Subcutaneous abdominal adipose tissue (tissue), 5 donors: ENCODE data around the gene MSANTD2.
A peak's percentile ranks its signal among the peaks of the same experiment; 100 is the strongest.

Experiments
- H3K27ac ChIP-seq: one replicate; pipeline ENCODE4 v1.7.0; 2013; ENCODE audit warnings: low read depth, mild to moderate bottlenecking, inconsistent platforms, low read length, moderate library complexity
- H3K27me3 ChIP-seq, 5 donors: one replicate each; pipeline ENCODE4 v1.7.0; 2013; ENCODE audit warnings: low read length in 5 of 5, inconsistent platforms in 1 of 5; ENCODE audit not compliant: control insufficient read depth in 5 of 5, insufficient read depth in 4 of 5
- H3K36me3 ChIP-seq, 5 donors: one replicate each; pipeline ENCODE4 v1.7.0; 2013; ENCODE audit warnings: low read length in 5 of 5; ENCODE audit not compliant: control insufficient read depth in 5 of 5, insufficient read depth in 5 of 5
- H3K4me1 ChIP-seq, 5 donors: one replicate each; pipeline ENCODE4 v1.7.0; 2013; ENCODE audit warnings: low read length in 5 of 5, mild to moderate bottlenecking in 3 of 5, moderate library complexity in 1 of 5; ENCODE audit not compliant: control insufficient read depth in 5 of 5, insufficient read depth in 5 of 5
- H3K4me3 ChIP-seq, 5 donors: one replicate each; pipeline ENCODE4 v1.7.0; 2013; ENCODE audit warnings: low read length in 5 of 5, low read depth in 1 of 5
- H3K9ac ChIP-seq, 5 donors: one replicate each; pipeline ENCODE4 v1.7.0; 2013; ENCODE audit warnings: low read length in 5 of 5, mild to moderate bottlenecking in 4 of 5, moderate library complexity in 3 of 5
- H3K9me3 ChIP-seq, 5 donors: one replicate each; pipeline ENCODE4 v1.7.0; 2013; ENCODE audit warnings: low read length in 5 of 5; ENCODE audit not compliant: control insufficient read depth in 5 of 5
- donor health status: healthy.
- donor health status: healthy.
- donor health status: healthy.
- donor health status: healthy.
- donor health status: healthy.

Gene MSANTD2

DNA sequence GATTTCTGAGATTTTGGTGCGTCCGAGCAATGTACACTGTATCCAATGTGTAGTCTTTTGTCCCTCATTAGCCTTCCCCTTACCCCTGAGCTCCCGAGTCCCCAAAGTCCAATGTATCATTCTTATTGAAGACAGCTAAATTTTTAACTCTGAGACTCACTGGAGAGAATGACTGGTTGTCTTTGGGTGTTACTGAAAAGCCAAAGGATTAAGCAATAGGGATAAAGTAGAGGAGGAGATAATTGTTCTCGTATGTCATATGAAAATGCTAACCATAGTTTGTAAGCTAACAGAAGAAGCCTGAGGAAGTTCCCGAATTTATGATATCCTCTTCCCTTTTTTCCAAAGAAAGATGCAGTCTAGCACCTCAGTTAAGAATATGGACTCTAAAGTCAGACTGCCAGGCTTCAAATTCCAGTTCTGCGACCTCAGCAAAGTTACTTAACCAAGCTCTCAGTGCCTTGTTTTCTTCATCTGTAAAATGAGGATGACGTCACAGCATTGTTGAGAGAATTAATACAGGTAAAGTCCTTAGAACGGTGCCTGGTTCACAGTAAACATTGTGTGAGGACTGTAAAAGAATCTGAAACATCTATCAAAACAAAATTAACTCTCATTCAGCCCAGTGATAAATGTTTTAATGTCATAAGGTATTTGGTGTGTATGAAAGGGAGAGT, 1.6 kb upstream of the MSANTD2 start:
- Histone ChIP-seq H3K36me3 (peaks cover 0 to 9% (median 4%) of the 10 kb centered on the region in 5 donors), H3K4me1 (peaks cover 4 to 29% (median 25%) of the 10 kb centered on the region in 5 donors), H3K27me3 (no peaks in the 10 kb centered on the region), H3K9ac (no peak overlapping the region), H3K9me3 (no peaks in the 10 kb centered on the region), H3K27ac (no peak overlapping the region), H3K4me3 (peak overlapping the region in 1 of 5 donors; percentile 88)

DNA sequence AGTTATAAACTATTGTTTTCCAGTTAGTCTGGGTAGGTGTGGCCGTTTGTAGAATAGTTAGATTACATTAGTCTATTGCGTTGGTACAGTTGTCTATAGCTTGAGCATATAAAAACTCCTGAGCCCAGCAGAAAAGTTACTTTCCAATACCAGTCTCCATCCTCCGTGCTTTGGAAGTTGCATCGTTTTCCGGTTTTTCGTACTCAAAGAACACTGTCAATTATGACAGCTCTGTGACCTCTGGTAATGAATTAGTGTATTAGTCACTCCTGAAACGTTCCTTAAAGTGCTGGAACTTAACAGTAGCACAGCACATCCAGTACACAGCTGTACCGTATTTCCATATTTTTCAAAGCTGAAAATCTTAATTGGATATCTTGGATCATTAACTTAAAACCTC, 808 bp upstream of the MSANTD2 start:
- H3K36me3 ChIP-seq, result peaks cover 0 to 7% (median 2%) of the 10 kb centered on the region in 5 donors
- H3K4me1 ChIP-seq, result peaks cover 4 to 29% (median 25%) of the 10 kb centered on the region in 5 donors
- H3K4me3 ChIP-seq, result peak overlapping the region; percentile 80 to 89 (median 88)
- H3K9me3 ChIP-seq, result no peaks in the 10 kb centered on the region
- H3K9ac ChIP-seq, result peak overlapping the region; percentile 81 to 94 (median 90)
- H3K27ac ChIP-seq, result peak overlapping the region; percentile 96
- H3K27me3 ChIP-seq, result no peaks in the 10 kb centered on the region

DNA sequence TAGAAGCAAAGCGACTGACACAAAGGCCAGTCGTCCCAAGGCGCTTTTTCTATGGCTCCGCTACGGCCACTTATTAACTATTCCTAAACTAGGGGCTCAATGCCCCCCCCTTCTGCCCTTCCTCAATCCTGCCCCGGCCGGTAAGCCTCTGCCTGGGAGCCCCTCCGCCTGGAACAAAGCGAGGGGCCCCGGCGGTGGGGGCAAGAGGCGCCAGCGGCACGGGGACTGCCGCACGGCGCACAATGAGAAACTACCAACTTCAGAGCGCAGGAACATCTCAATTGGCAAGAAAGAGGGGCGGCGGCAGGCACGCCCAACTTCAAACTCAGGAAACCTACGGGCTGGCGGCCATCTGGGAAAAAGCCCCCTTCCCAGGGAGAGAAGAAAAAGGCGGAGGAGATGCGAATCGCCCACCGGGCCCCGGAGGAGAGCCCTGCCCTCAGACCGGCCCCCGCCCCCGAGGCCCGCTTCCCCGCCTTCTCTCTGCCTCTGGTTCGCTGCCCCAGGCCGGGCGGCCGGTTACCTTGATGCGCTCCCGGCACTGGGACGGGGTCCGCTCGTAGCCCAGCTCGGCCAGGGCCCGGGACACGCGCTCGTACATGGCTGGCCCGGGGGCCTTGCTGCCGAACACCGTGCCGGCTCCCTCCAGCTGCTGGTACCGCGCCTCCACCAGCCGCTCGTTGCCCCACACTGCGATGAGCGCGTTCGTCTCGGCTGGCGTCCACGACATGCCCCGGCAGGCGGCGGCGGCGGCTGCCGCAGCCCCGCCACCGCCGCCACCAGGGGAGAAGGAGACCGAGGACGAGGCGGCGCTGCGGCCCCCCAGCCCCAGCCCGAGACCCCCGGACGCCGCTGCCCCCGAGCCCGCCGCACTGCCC, 619 bp downstream of the MSANTD2 start:
- peaks cover 4 to 29% (median 25%) of the 10 kb centered on the region in 5 donors for H3K4me1 ChIP-seq
- H3K36me3 ChIP-seq, result no peaks in the 10 kb centered on the region
- peak overlapping the region; percentile 52 to 94 (median 90) for H3K9ac ChIP-seq
- no peaks in the 10 kb centered on the region for H3K27me3 ChIP-seq
- peak overlapping the region; percentile 96 for H3K27ac ChIP-seq
- peak overlapping the region; percentile 69 to 88 (median 87) for H3K4me3 ChIP-seq
- no peaks in the 10 kb centered on the region for H3K9me3 ChIP-seq

DNA sequence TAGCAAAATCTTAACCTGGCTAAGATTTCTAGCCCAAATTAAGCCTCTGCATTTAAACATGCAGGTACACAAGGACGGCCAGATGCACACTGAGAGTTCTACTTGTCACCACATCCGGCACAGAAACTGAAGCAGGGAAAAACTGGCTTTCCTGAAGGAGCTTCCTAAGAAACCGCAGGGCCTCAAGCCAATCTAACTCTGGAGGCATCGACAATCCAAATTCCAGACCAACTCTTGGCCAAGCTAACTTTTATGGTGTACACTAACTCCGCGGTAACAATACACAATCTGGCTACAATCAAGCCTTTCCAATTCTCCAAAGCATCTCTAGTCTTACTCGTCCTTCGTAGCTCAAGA, 1.2 kb downstream of the MSANTD2 start:
- Histone ChIP-seq H3K36me3 (no peaks in the 10 kb centered on the region), H3K4me3 (peak overlapping the region; percentile 69 to 88 (median 87)), H3K27me3 (no peaks in the 10 kb centered on the region), H3K9me3 (no peaks in the 10 kb centered on the region), H3K4me1 (peaks cover 4 to 29% (median 25%) of the 10 kb centered on the region in 5 donors), H3K27ac (peak overlapping the region; percentile 96), H3K9ac (peak overlapping the region; percentile 52 to 94 (median 90))

DNA sequence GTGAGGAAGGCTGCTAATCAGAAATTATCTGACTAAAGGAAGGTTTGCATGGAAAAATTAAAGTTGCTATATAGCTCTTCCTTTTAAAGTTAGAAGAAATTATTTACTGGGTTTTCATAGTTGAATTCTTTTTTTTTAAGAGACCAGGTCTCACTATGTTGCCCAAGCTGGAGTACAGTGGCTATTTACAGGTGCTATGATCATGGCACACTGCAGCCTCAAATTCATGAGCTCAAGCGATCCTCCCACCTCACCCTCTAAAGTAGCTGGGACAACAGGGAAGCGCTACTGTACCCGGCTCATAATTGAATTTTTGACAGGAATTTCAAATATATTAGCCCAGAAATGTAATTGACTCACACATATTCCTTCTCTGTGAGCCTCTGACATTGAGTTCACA, 3.9 kb downstream of the MSANTD2 start:
- H3K9me3 ChIP-seq, result no peaks in the 10 kb centered on the region
- no peak overlapping the region for H3K4me3 ChIP-seq
- no peak overlapping the region for H3K9ac ChIP-seq
- H3K4me1 ChIP-seq, result peaks cover 4 to 31% (median 24%) of the 10 kb centered on the region in 5 donors
- H3K27me3 ChIP-seq, result no peaks in the 10 kb centered on the region
- H3K36me3 ChIP-seq, result no peaks in the 10 kb centered on the region
- no peak overlapping the region for H3K27ac ChIP-seq

DNA sequence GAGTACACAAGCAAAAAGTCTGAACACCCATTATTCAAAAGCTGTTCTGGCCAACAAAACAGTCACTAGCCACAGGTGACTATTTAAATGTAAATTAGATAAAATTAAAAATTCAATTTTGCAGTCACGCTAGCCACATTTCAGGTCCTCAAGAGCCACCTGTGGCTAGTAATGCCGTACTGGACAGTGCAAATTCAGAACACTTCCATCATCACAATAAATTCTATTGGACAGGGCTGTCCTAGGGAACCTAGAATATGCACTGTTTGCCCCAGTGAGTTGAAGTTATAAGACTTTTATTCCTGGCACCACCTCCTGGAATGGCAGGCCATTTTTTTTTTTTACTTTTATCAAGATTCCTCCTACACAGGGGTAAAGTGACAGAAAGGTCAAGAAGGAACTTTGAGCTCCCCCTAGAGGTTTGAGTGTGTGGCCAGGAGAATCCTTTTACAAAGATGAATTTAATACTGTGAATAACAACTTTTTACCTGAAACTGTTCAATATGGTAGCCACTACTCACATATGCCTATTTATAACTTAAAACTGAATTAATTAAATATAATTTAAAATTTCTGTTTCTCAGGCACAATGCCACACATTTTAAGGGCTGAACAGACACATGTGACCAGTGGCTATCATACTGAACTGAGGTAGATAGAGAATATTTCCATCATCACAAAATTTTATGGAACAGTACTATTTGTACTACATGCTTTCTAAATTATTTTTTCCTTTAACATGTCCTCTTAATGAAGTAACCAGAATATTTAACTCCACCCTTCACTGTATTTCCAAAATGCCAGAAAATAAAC, 6.5 kb downstream of the MSANTD2 start:
- H3K9ac ChIP-seq, result no peak overlapping the region
- no peak overlapping the region for H3K27ac ChIP-seq
- no peak overlapping the region for H3K4me3 ChIP-seq

DNA sequence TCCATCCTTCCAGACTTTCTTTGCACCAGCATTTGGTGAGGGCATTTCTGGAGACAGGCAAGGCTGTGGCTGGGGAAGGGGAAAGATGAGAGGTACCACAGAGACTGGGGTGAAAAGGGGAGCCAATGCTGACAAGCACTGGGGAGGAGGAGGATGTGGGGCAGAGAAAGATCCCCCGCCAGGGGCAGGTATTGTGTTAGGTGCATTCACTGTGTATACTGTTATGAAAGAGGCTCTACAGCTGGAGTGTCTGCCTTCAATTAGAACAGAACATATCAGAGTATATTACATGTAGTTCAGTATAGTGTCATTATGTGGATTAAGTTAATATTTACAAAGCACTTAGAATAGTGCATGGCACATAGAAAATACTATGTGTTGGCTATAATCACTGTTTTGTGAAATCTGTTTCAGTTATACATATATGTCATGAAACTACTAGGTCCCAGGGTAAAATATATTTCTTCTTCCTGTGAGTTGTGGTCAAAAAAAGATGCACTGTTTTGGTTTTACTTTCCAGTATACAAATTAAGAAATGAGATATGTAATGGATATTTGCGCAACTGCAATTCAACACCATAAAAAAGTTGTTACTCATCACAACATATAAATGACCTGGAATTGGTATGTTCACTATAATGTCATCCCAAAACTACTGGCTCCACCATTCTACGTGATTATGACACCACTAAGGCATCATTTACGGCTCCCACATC, 8.4 kb downstream of the MSANTD2 start:
- H3K4me3 ChIP-seq, result no peak overlapping the region
- H3K27me3 ChIP-seq, result no peaks in the 10 kb centered on the region
- H3K9me3 ChIP-seq, result no peaks in the 10 kb centered on the region
- no peaks in the 10 kb centered on the region for H3K36me3 ChIP-seq
- H3K4me1 ChIP-seq, result peaks cover 0 to 9% (median 5%) of the 10 kb centered on the region in 5 donors
- no peak overlapping the region for H3K9ac ChIP-seq
- no peak overlapping the region for H3K27ac ChIP-seq

More for the DNA sequence above, 6.5 kb downstream of the MSANTD2 start:
- Histone ChIP-seq H3K36me3 (no peaks in the 10 kb centered on the region), H3K27me3 (no peaks in the 10 kb centered on the region), H3K9me3 (no peaks in the 10 kb centered on the region), H3K4me1 (peaks cover 0 to 16% (median 8%) of the 10 kb centered on the region in 5 donors)

DNA sequence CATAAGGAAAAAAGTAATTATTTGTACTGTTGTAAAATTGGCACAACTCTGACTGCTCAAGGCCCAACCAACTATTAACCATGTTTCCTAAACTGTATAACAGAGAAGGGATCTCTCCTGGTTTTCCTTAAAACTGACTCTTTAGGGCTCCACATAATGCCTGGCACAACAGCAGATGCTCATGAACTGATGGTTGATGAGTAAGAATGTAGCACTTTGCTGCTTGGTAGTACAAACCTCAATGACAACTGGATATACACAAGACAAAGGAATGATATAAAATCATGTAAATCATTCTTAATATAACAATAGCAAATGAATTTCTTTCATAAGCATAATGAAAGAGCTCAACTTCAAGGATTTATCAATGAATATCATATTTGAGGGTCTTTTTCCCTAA, 11.7 kb downstream of the MSANTD2 start:
- H3K9me3 ChIP-seq, result no peaks in the 10 kb centered on the region
- no peak overlapping the region for H3K9ac ChIP-seq
- H3K27me3 ChIP-seq, result no peaks in the 10 kb centered on the region
- H3K27ac ChIP-seq, result no peak overlapping the region
- no peaks in the 10 kb centered on the region for H3K36me3 ChIP-seq
- no peak overlapping the region for H3K4me3 ChIP-seq
- peaks cover 0 to 5% (median 3%) of the 10 kb centered on the region in 5 donors for H3K4me1 ChIP-seq

DNA sequence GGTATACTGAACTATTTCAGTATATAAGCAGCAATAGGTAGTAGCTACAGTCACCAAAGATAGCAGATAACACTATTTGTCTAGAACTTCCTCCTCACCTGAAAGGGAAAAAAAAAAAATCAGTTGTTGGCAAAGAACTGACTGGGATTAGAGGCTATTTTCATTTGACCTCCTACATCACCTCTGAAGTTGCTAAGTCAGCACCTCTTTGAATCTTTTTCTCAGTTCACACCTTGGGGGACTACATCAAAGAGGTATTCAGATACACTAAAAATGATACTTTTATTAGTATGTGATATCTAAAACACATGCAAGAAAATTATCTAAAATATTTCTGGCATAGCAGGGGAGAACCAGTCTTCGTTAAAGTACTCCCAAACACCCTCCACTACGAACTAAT, 16.2 kb downstream of the MSANTD2 start:
- no peak overlapping the region for H3K27ac ChIP-seq
- no peak overlapping the region for H3K4me3 ChIP-seq
- no peak overlapping the region for H3K9ac ChIP-seq
- peaks cover 0 to 8% (median 2%) of the 10 kb centered on the region in 5 donors for H3K4me1 ChIP-seq
- H3K36me3 ChIP-seq, result no peaks in the 10 kb centered on the region
- no peaks in the 10 kb centered on the region for H3K9me3 ChIP-seq
- H3K27me3 ChIP-seq, result no peaks in the 10 kb centered on the region
